Psoas muscle (tissue), 8 donors: ENCODE measurements around the gene POGLUT2. TPM values are rescaled to one million over a fixed set of nuclear protein-coding genes. Genes with fewer than 3 reads are reported as not detected.

Source experiments
- ATAC-seq, 4 donors: fragments of 200-7000 bp; cut with Tn5 transposase; one replicate each; pipeline ENCODE4 v1.9.1; 2020; ENCODE audit warnings: moderate library complexity in 3 of 4, mild to moderate bottlenecking in 2 of 4
- DNase-seq, 2 donors: peaks; one replicate each; pipeline ENCODE4 v3.0.0-alpha.2; 2020
- H3K27ac ChIP-seq: fragments of 200-600 bp; one replicate; pipeline ENCODE4 v1.8.0; 2022
- H3K27me3 ChIP-seq, 3 donors: fragments of 200-600 bp in 1 of 3; one replicate each; pipeline versions ENCODE4 v1.6.1 to v1.8.0; 2013 to 2022; ENCODE audit warnings: low read length in 2 of 3, mild to moderate bottlenecking in 2 of 3, moderate library complexity in 1 of 3; ENCODE audit not compliant: insufficient read depth in 3 of 3
- H3K36me3 ChIP-seq, 2 donors: fragments of 200-600 bp in 1 of 2; one replicate each; pipeline versions ENCODE4 v1.6.1 to v1.8.0; 2013 to 2022; ENCODE audit warnings: low read depth in 1 of 2, mild to moderate bottlenecking in 1 of 2, moderate library complexity in 1 of 2; ENCODE audit not compliant: insufficient read depth in 1 of 2
- H3K4me1 ChIP-seq: fragments of 200-600 bp; one replicate; pipeline ENCODE4 v1.8.0; 2022
- H3K4me3 ChIP-seq: fragments of 200-600 bp; one replicate; pipeline ENCODE4 v1.8.0; 2022; ENCODE audit warnings: mild to moderate bottlenecking
- H3K9me3 ChIP-seq: fragments of 200-600 bp; one replicate; pipeline ENCODE4 v1.8.0; 2022
- WGBS, 3 donors: extraction: QIAGEN DNeasy Blood & Tissue Kit; methylation state at CpG; one replicate each; pipeline versions ENCODE4 v1.1.6 to v1.1.7; 2013; 5-methylcytosine and 5-hydroxymethylcytosine counted together
- intact Hi-C, 2 donors: fragments of 100-400 bp; cut with DNase I; formaldehyde crosslinking; loops; one replicate each; pipeline versions ENCODE4 v1.11.0 to v1.14.2; 2022
- polyA plus RNA-seq, 3 donors: library from polyadenylated mRNA; stranded (reverse); fragments of 200-250 nt; gene quantifications; one replicate each; pipeline ENCODE4 v1.2.3, GENCODE V29; 2013
- total RNA-seq, 4 donors: library from RNA; stranded (reverse); fragmentation: NEBNext Ultra II Directional in 2 of 4; extraction: Animal tissue kit (Norgen Biotek cat#: 25700) in 2 of 4; gene quantifications; one replicate each; pipeline versions ENCODE4 v1.2.1 to v1.2.4, GENCODE V29; 2021 to 2023
- TF ChIP-seq, protein P1 (sequence below): fragments of 200-600 bp; IDR thresholded peaks from one replicate; pipeline ENCODE4 v1.8.0; 2022; ENCODE audit warnings: antibody characterized with exemption
- donor health status: healthy with polysubstance abuse.
- donor health status: DM: no; HTN: no; CAD: no; lungs with moderate emphysema.
- donor health status: Bipolar disorder and iron deficiency.
- donor health status: healthy.
- donor health status: DM: yes; HTN: yes; CAD: no.
- donor health status: DM: no; HTN: no; CAD: no.
- donor health status: DM: no; HTN: no; CAD: no.
- donor health status: DM: yes; HTN: yes; CAD: no.

The POGLUT2 gene
- total and polyA plus RNA-seq, 7 donors = 0.69 to 1.9 (median 0.96) TPM

DNA sequence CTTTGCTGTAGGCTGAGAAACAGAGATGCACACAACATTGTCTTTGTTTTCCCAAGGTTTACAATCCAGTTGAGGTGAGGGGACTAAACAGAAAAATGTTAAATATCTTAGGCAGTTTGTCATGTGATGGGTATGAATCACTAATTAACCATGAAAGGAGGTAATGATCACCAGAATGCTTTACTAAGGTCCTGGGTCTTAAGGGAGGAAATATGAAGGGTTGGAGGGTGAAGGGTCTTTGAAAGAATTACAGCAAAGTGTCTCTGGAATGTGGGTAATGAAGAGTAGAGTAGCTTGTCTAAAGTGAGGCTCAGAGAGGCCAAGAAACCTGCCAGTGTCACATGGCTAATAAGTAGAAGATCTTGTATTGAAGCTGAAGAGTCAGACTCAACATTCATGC lies 19.1 kb upstream of the POGLUT2 start:
- H3K27me3 ChIP-seq = no peaks in the 10 kb centered on the region
- H3K4me3 ChIP-seq = no peak overlapping the region
- H3K27ac ChIP-seq = no peak overlapping the region
- H3K36me3 ChIP-seq = peaks cover 12 to 74% of the 10 kb centered on the region in 2 donors
- no peak for DNase-seq
- H3K4me1 ChIP-seq = peaks cover 10% of the 10 kb centered on the region
- intact Hi-C loops = no loop called here
- H3K9me3 ChIP-seq = no peaks in the 10 kb centered on the region
- no peak for ATAC-seq
- TF ChIP-seq, protein P1, sequence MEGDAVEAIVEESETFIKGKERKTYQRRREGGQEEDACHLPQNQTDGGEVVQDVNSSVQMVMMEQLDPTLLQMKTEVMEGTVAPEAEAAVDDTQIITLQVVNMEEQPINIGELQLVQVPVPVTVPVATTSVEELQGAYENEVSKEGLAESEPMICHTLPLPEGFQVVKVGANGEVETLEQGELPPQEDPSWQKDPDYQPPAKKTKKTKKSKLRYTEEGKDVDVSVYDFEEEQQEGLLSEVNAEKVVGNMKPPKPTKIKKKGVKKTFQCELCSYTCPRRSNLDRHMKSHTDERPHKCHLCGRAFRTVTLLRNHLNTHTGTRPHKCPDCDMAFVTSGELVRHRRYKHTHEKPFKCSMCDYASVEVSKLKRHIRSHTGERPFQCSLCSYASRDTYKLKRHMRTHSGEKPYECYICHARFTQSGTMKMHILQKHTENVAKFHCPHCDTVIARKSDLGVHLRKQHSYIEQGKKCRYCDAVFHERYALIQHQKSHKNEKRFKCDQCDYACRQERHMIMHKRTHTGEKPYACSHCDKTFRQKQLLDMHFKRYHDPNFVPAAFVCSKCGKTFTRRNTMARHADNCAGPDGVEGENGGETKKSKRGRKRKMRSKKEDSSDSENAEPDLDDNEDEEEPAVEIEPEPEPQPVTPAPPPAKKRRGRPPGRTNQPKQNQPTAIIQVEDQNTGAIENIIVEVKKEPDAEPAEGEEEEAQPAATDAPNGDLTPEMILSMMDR = no peak

- peaks cover 11 to 68% of the 10 kb centered on the region in 2 donors for H3K36me3 ChIP-seq
- H3K27ac ChIP-seq = no peak overlapping the region
- H3K4me1 ChIP-seq = peaks cover 15% of the 10 kb centered on the region
- 85 to 97% (median 97%) methylated on average over 1 of the region's 1 CpG for WGBS, 3 donors
- DNase-seq (no peak), ATAC-seq (no peak)
- no peaks in the 10 kb centered on the region for H3K9me3 ChIP-seq
- intact Hi-C loops = no loop called here
- H3K4me3 ChIP-seq = no peak overlapping the region
- TF ChIP-seq, protein P1 = no peak
- H3K27me3 ChIP-seq = no peaks in the 10 kb centered on the region
These were observed 18.5 kb upstream of the POGLUT2 start for GRCh38 chr13:102817241-102817640.

DNA sequence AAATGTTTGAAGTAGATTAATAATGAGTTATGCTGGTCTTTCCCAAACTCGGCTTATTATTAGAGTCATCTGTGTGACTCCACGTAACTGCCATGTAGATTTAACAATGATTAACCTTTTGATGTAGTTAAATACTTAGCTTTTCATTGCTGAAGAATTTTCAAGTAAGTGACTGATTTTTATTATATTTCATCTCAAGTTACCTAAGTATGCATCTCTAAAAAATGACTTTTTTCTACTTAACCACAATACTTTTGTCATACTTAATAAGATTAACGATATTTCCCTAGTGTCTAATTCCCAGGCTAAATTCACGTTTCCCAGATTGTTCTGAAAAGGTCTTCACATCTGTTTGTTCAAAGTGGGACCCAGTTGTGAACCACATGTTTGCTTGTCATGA lies 17.9 kb upstream of the POGLUT2 start:
- Histone ChIP-seq H3K27me3 (no peaks in the 10 kb centered on the region), H3K27ac (no peak overlapping the region), H3K4me3 (no peak overlapping the region), H3K36me3 (peaks cover 5 to 62% of the 10 kb centered on the region in 2 donors), H3K9me3 (no peaks in the 10 kb centered on the region), H3K4me1 (peaks cover 15% of the 10 kb centered on the region)
- TF ChIP-seq, protein P1 = no peak
- DNase-seq = no peak
- no peak for ATAC-seq
- 79 to 82% (median 80%) methylated on average over 4 of the region's 4 CpGs for WGBS, 3 donors
- intact Hi-C loops = no loop called here

DNA sequence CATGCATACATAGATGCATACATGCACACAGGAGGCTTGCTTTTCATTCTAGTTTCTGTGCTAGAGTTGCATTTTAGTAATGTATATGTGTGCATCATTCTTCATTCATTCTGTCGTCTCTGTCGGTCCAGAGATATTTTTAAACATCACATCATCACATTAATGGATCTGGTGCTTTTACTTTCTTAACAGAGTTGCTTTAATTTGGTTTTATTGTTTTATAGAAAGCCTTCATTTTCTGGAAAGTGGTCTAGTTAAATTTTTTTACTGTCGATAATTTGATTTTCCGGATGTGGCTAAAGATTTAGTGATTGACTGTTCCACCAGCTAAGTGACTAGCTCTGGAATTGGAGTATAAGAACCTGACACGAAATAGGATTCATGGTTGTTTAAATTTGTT lies 17.0 kb upstream of the POGLUT2 start:
- Histone ChIP-seq H3K4me1 (peaks cover 15% of the 10 kb centered on the region), H3K27me3 (no peaks in the 10 kb centered on the region), H3K36me3 (peaks cover 4 to 56% of the 10 kb centered on the region in 2 donors), H3K27ac (no peak overlapping the region), H3K9me3 (peaks cover 3% of the 10 kb centered on the region), H3K4me3 (no peak overlapping the region)
- TF ChIP-seq, protein P1 = no peak
- ATAC-seq (no peak), DNase-seq (no peak)
- 59 to 76% (median 61%) methylated on average over 5 of the region's 5 CpGs for WGBS, 3 donors
- intact Hi-C loops = no loop called here

GRCh38 chr13:102814793-102815192 lies 16.0 kb upstream of the POGLUT2 start:
- Histone ChIP-seq H3K9me3 (peaks cover 10% of the 10 kb centered on the region), H3K27ac (no peak overlapping the region)
- intact Hi-C loops = no loop called here

More at GRCh38 chr13:102814793-102815192, 16.0 kb upstream of the POGLUT2 start:
- Histone ChIP-seq H3K4me3 (no peak overlapping the region), H3K4me1 (peaks cover 15% of the 10 kb centered on the region), H3K27me3 (no peaks in the 10 kb centered on the region), H3K36me3 (peaks cover 4 to 56% of the 10 kb centered on the region in 2 donors)
- ATAC-seq = no peak
- TF ChIP-seq, protein P1 = no peak
- WGBS, 3 donors = 71 to 86% (median 81%) methylated on average over 6 of the region's 6 CpGs
- DNase-seq = no peak
